HG03135 (cell line): ENCODE results near the gene GPR108.

Experiments
- ATAC-seq: cut with Tn5 transposase; IDR thresholded peaks from one replicate; pipeline ENCODE4 v1.9.1; 2021; ENCODE audit warnings: mild to moderate bottlenecking, moderate library complexity; ENCODE audit not compliant: unreplicated experiment

Gene GPR108

GRCh38 chr19:6708346-6708745, 29.0 kb downstream of the GPR108 start:
- no peak for ATAC-seq

GRCh38 chr19:6707658-6708018, 29.7 kb downstream of the GPR108 start:
- no peak for ATAC-seq

GRCh38 chr19:6707011-6707657, 30.2 kb downstream of the GPR108 start:
- no peak for ATAC-seq

- no peak for ATAC-seq
These were observed 30.8 kb downstream of the GPR108 start for GRCh38 chr19:6706633-6706958.

- ATAC-seq, result no peak
These were observed 31.3 kb downstream of the GPR108 start for GRCh38 chr19:6705931-6706632.

- ATAC-seq, result no peak
These were observed 36.6 kb downstream of the GPR108 start for GRCh38 chr19:6700586-6701316.

GRCh38 chr19:6699935-6700334, 37.4 kb downstream of the GPR108 start:
- ATAC-seq, result no peak

GRCh38 chr19:6697291-6697690, 40.1 kb downstream of the GPR108 start:
- no peak for ATAC-seq

- ATAC-seq, result no peak
These were observed 41.0 kb downstream of the GPR108 start for GRCh38 chr19:6696239-6696820.

- ATAC-seq, result no peak
These were observed 43.1 kb downstream of the GPR108 start for GRCh38 chr19:6694147-6694815.

- no peak for ATAC-seq
These were observed 43.7 kb downstream of the GPR108 start for GRCh38 chr19:6693681-6694080.

GRCh38 chr19:6693056-6693471, 44.3 kb downstream of the GPR108 start:
- no peak for ATAC-seq

GRCh38 chr19:6692027-6692426, 45.4 kb downstream of the GPR108 start:
- no peak for ATAC-seq

- no peak for ATAC-seq
These were observed 46.0 kb downstream of the GPR108 start for GRCh38 chr19:6691342-6691741.

- ATAC-seq, result no peak
These were observed 47.1 kb downstream of the GPR108 start for GRCh38 chr19:6690160-6690885.

GRCh38 chr19:6687114-6687513, 50.3 kb downstream of the GPR108 start:
- ATAC-seq, result no peak

GRCh38 chr19:6686628-6686975, 50.8 kb downstream of the GPR108 start:
- ATAC-seq, result no peak

- ATAC-seq, result no peak
These were observed 51.3 kb downstream of the GPR108 start for GRCh38 chr19:6685962-6686627.

- no peak for ATAC-seq
These were observed 51.9 kb downstream of the GPR108 start for GRCh38 chr19:6685482-6685881.

GRCh38 chr19:6683971-6684370, 53.4 kb downstream of the GPR108 start:
- ATAC-seq, result no peak
